Lower leg skin (tissue), 4 donors: ENCODE measurements around the gene DCN. TPM values are rescaled to one million over a fixed set of nuclear protein-coding genes. Genes with fewer than 3 reads are reported as not detected.

ENCODE experiments used
- DNase-seq, 2 donors: peaks; one replicate each; pipeline ENCODE4 v3.0.0-alpha.2; 2019; ENCODE audit warnings: low spot score in 2 of 2
- H3K4me3 ChIP-seq: fragments of 200-600 bp; sonication (generic); 2 replicates; pipeline ENCODE4 v1.5.1; 2017; ENCODE audit warnings: mild to moderate bottlenecking, low read depth; ENCODE audit not compliant: poor library complexity, severe bottlenecking
- CTCF ChIP-seq, 3 donors: fragments of 450-650 bp; IDR thresholded peaks; one replicate each; pipeline ENCODE4 v1.5.1; 2016; ENCODE audit warnings: antibody characterized with exemption in 3 of 3, mild to moderate bottlenecking in 3 of 3, moderate library complexity in 2 of 3
- POLR2A ChIP-seq, 2 donors: fragments of 450-650 bp; IDR thresholded peaks; one replicate each; pipeline ENCODE4 v1.6.1; 2016 to 2017; ENCODE audit warnings: antibody characterized with exemption in 2 of 2, mild to moderate bottlenecking in 1 of 2, moderate library complexity in 1 of 2
- WGBS, 2 donors: methylation state at CpG; one replicate each; pipeline ENCODE4 v1.1.5; 2018; 5-methylcytosine and 5-hydroxymethylcytosine counted together
- intact Hi-C: fragments of 100-400 bp; cut with DNase I; formaldehyde crosslinking; loops from one replicate; pipeline ENCODE4 v1.15.0; 2023; ENCODE audit warnings: low total_unique reads
- total RNA-seq, 4 donors: library from RNA; depleted of rRNA; stranded (reverse); fragments of >200 nt; gene quantifications; one replicate each; pipeline ENCODE4 v1.1.0, GENCODE V29; 2016

The DCN gene
- total RNA-seq, 4 donors from 2014 or later, result 497 to 1,618 (median 522) TPM

DNA sequence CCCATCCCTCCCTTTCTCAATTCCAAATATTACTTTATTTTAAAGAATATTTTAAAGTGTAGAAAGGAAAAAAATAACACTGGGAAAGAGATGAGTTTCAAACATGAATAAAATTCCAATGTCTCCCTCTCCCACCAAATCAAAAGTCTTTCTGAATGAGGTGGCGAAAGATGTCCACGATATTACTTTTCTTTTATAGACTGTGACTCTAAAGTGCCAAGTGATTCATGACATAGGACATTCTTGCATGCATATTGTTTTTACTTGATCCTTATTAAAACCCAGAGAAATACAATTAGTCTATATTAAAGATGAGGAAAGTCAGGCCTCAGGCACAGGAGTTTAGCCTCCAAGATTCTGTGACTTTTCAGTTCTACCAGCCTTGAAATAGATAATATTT lies 55.3 kb downstream of the DCN start:
- no peak for TF ChIP-seq CTCF (IDR thresholded peaks at IDR 0.05)
- TF ChIP-seq POLR2A (IDR thresholded peaks at IDR 0.05), result no peak
- 67 to 69% methylated on average over 2 of the region's 2 CpGs for WGBS, 2 donors
- no peak for DNase-seq
- no peak overlapping the region for H3K4me3 ChIP-seq
- intact Hi-C loops, result no loop called here

- DNase-seq, result no peak
- no peak overlapping the region for H3K4me3 ChIP-seq
- 30 to 38% methylated on average over 1 of the region's 1 CpG for WGBS, 2 donors
- no peak for TF ChIP-seq POLR2A (IDR thresholded peaks at IDR 0.05)
- no peak for TF ChIP-seq CTCF (IDR thresholded peaks at IDR 0.05)
- intact Hi-C loops, result no loop called here
Measured at GRCh38 chr12:91126516-91126915, 56.1 kb downstream of the DCN start.

DNA sequence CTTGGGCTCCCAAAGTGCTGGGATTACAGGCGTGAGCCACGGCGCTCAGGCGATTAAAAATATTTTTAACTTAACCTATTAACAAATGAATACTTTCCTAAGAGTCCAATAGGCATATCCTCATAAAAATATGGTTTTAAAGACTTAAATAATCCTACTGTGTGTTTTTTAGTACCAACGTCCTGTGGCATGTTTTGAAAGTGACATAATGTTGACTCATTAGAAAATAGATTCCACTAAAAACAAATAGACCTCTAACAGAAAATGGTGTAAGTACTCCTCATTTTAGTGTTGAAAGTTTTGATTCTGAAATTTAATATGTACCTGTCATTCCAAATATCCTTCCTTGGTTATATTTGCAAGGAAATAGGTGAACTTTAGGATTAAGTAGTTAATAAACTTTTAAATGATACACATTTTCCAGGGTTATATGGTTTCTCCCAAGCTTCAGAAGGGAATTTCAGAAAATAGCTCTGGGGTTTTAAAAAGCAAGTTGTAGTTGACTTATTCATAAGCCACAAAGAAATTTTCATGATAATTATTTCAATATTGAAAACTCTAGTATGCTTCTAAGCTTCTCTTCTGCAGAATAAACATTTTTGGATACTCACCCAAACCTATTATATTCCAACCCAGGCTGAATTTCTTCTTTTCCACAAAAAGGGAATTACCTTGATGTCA lies 59.2 kb downstream of the DCN start:
- no peak for DNase-seq
- 86 to 89% methylated on average over 5 of the region's 5 CpGs for WGBS, 2 donors
- intact Hi-C loops, result no loop called here
- TF ChIP-seq CTCF (IDR thresholded peaks at IDR 0.05) (no peak), POLR2A (IDR thresholded peaks at IDR 0.05) (no peak)
- no peak overlapping the region for H3K4me3 ChIP-seq

GRCh38 chr12:91120781-91121180 lies 61.8 kb downstream of the DCN start:
- H3K4me3 ChIP-seq, result no peak overlapping the region
- no peak for DNase-seq
- intact Hi-C loops, result no loop called here
- TF ChIP-seq POLR2A (IDR thresholded peaks at IDR 0.05) (no peak), CTCF (IDR thresholded peaks at IDR 0.05) (no peak)

DNA sequence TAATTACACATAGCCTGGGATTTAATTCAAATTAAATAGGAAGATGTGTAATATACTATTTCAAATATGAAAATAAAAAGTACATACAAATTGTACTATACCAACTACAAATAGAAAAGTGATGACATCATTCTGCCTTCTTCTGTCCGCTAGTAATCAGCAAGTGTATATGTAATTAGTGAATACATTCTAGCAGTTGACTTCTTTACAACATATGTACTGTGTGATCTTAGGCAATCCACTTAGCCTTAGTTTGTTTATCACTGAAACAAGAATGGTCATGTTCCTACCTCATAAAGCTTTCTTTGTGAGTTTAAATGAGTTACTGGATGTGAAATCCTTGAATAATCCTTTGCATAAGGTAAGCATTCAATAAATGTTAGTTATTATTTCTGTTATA lies 63.5 kb downstream of the DCN start:
- H3K4me3 ChIP-seq, result no peak overlapping the region
- no peak for TF ChIP-seq CTCF (IDR thresholded peaks at IDR 0.05)
- no peak for TF ChIP-seq POLR2A (IDR thresholded peaks at IDR 0.05)
- WGBS, 2 donors, result 67 to 74% methylated on average over 1 of the region's 1 CpG
- intact Hi-C loops, result no loop called here
- DNase-seq, result no peak

GRCh38 chr12:91113621-91114020 lies 69.0 kb downstream of the DCN start:
- H3K4me3 ChIP-seq, result no peak overlapping the region
- no peak for TF ChIP-seq CTCF (IDR thresholded peaks at IDR 0.05)
- no peak for TF ChIP-seq POLR2A (IDR thresholded peaks at IDR 0.05)
- no peak for DNase-seq
- 93 to 94% methylated on average over 6 of the region's 6 CpGs for WGBS, 2 donors
- intact Hi-C loops, result no loop called here
